GM19025 (cell line): ENCODE data around the gene ATG4B.
"Not testable (repeated sequence)": the region's sequence is repeated elsewhere in the genome, so short reads cannot be mapped to it uniquely, and the experiment has no call there.

Experiments
- ATAC-seq: cut with Tn5 transposase; IDR thresholded peaks from one replicate; pipeline ENCODE4 v1.9.1; 2021; ENCODE audit warnings: mild to moderate bottlenecking, low read depth, moderate library complexity; ENCODE audit not compliant: unreplicated experiment

Gene ATG4B

GRCh38 chr2:241637018-241637794, at the start of gene ATG4B, which contains the start of gene THAP4:
TSS of gene ATG4B (plus strand) at chr2:241637693. CDS start at chr2:241637715, 22 bp downstream.
TSS of gene THAP4 (minus strand) at chr2:241637158. CDS start at chr2:241637017, 141 bp downstream.
- peak; percentile 58 for ATAC-seq

- ATAC-seq, result not testable (repeated sequence)
Observed at GRCh38 chr2:241589863-241590262, 47.6 kb upstream of the ATG4B start.

- ATAC-seq, result not testable (repeated sequence)
Observed at GRCh38 chr2:241590496-241591455, 46.7 kb upstream of the ATG4B start.

DNA sequence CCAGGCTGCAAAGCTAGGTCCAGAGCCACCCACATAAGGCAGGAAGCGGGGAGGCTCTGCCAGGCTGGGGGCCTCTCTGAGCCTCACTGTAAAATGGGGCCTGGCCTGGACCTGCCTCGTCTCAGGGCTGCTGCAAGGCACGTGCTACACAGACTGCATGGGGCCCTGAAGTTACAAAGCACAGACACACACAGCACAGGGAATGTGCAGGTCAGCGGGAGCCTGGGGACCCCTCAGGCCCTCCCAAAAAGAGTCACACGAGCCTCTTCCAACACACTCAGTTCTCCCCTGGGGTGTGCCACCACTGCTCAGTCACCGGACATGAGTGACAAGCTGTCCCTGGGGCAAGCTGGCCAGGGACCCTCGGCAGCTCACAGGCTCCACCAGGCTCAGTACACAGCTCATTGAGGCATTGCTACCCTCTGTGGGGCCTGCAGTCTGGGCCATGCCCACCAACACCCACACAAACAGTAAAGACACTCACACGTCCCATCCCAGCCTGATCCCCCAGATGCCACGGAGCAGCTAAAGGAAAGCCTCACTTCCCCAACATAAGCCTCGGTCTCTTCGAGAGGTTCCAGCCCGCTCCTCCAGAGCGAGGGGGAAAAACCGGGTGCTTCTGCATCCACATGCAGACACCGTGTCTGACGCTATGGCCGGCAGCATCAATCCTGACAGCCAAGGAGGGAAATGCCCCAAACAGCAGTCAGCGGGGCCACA, 45.2 kb upstream of the ATG4B start:
- ATAC-seq, result no peak

GRCh38 chr2:241593271-241593670, 44.2 kb upstream of the ATG4B start:
- no peak for ATAC-seq

DNA sequence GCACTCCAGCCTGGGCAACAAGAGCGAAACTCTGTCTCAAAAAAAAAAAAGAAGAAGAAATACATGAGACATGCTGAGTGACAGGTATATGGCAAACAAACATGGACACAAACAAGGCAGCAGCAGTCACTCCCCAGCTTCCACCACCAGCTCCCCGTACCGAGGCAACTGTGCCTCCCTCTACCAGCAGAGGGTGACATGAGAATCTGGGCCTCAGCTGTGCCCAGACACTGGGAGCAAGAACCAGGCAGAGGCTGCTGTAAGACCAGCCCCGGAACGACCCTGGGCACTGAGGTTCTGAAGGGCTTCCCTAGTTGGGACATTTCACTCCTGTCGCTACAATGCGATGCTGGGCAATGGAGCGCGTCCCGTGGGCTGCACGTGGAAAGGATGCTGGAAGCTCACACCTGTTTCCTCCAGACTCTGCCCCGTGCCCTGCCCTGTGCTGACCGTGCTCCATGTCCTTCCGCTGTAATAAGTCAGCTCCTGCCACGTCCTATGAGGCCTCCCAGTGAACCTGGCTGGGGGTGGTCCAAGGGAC, 41.8 kb upstream of the ATG4B start:
- no peak for ATAC-seq

GRCh38 chr2:241597561-241597960, 39.9 kb upstream of the ATG4B start:
- ATAC-seq, result no peak

DNA sequence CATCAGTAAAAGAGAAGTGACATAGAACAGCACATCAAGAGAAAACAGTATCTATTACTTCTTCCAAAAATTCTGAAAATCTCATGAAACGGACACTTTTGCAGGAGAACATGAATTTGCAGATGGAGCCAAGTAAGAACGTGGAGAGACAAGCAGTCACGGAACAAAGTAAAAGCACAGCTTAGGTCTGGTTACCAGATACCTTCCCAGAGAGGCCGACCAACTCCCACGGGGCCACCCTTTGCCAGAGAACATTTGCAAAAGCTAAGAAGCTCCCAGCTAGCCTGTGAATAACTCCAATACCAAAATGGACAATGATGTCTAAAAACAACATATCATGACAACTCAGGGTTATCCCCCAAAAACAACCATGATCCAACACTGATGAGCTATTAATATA, 39.4 kb upstream of the ATG4B start:
- ATAC-seq, result no peak

GRCh38 chr2:241598487-241598886, 39.0 kb upstream of the ATG4B start:
- no peak for ATAC-seq

- no peak for ATAC-seq
Observed at GRCh38 chr2:241599615-241600014, 37.9 kb upstream of the ATG4B start.

DNA sequence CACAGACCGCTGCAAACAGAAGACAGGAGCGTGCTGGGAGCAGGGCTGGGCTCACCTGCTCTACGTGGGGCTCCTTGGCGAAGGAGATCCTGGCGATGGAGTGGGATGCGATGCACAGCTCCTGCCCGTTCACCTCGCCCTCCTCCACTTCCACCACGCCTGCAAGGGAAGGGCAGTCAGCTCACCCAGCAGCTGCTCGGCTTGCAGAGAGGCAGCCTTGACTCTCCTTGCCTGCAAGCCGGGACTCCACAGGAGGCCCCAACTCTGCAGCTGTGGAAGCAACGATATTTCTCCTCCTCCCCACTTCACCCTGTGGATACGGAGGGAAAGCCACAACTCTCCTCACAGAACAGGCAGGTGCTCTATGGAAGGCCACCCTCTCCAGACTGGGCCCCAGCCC, 35.7 kb upstream of the ATG4B start:
- no peak for ATAC-seq

GRCh38 chr2:241602720-241603119, 34.8 kb upstream of the ATG4B start:
- ATAC-seq, result no peak

DNA sequence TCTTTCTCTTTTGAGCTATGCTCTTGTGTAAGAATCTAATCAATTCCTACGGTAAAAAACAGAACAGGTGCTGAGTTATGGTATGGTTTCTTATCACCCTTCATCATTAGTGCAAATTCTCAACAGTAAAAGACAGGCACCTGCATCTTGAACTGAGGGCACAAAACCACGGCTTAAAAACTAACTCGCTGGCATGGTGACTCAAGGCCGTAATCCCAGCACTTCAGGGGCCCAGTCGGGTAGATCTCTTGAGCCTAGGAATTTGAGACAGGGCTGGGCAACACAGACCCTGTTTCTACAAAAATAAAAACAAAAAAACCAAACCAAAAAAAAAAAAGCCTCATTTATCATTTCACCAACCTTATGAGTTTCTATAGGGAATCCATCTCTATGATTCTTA, 33.8 kb upstream of the ATG4B start:
- no peak for ATAC-seq

DNA sequence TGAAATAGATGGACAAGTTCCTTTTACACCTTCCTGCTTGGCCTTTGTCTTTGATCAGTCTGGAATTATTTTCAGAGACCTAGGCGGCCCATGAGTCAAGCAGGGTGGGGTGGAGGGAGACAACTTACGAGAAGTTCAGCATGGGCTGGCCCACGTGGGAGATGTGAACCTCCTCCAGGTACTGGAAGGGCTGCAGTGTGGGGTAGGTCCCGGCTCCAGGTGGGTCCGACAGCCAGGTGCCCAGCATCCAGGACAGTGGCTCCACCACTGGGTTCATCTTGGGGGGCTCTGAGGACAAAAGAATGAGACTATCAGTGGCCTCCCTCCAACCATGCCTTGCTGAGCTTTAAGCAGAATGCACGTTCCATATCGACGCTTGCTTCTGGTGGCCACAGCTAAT, 31.3 kb upstream of the ATG4B start:
- no peak for ATAC-seq

DNA sequence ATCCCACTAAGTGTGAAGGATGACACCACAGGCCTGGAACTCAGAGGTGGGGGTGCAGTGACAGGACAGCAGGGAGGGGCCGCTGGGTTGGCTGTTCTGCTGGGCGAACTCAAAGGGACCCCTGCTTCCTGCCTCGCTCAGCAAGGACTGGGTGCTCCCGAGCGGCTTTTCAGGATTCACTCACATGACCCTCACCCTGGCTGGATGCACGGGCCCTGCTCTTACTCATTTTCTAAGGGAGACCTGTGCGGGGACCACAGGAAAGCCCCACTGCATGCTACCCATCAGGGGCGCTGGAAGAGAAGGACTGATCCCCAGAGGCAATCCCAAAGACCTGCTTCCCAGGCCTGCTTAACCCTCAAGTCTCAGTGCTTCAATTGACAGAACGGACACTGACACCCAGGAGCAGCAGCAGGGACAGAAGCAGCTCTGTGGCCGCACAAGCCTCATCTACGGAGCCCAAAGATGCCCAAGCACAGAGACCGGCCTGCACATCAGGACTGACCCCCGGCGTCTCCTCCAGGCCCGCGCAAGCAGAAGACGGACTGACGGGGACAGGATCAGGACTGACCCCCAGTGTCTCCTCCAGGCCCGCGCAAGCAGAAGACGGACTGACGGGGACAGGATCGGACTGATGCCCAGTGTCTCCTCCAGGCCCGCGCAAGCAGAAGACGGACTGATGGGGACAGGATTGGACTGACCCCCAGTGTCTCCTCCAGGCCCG, 30.2 kb upstream of the ATG4B start:
- no peak for ATAC-seq

DNA sequence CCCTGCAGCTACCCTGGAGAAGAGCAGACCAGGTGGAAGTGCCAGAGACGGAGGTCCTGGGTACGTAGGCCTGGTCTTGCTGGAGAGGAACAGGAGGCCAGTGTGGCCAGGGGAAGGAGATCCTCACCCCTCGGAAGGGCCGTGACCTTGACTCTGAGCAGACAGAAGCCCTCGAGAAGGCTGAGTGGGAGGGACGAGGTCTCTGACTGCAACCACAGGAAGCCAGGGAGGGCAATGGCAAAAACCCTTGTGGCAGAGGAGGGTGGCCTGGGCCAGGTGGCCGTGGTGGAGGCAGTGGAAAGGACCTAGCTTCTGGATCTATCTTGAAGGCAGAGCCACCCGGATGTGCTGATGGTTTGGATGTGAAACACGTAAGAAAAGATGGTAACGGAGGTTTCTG, 28.6 kb upstream of the ATG4B start:
- no peak for ATAC-seq

- peak; percentile 95 for ATAC-seq
Observed at GRCh38 chr2:241609859-241610793, 27.4 kb upstream of the ATG4B start.

DNA sequence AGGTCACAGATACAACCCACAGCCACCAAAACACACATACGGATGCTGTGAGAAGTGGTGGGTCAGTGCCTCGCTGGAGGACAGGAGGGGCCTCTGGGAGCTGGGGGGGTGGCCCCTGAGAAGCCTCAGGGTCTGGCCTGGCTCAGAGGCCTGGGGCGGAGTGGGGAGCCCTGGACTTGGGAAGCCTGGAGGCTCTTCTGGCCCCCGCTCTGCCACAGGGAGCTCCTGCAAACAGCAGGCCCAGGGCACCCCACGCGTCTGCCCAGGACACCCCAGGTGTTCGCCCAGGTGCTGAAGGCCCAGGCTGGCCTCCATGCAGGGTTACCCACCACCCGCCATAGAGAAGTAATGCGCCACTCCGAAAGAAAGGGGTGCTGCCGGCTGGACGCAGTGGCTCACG, 26.4 kb upstream of the ATG4B start:
- no peak for ATAC-seq
